DND-41 (cell line): ENCODE measurements around the gene SLC4A7.

ENCODE experiments used
- ATAC-seq: fragments of 200-7000 bp; cut with Tn5 transposase; 3 replicates; pipeline ENCODE4 v1.9.1; 2021; ENCODE audit warnings: low read depth; ENCODE audit not compliant: insufficient read depth
- DNase-seq: peaks from one replicate; pipeline ENCODE4 v3.0.0-alpha.2; 2020
- H2AFZ ChIP-seq: 2 replicates; pipeline ENCODE4 v1.6.0; 2012; ENCODE audit warnings: low read depth, low read length
- H3K27ac ChIP-seq: 2 replicates; pipeline ENCODE4 v1.5.1; 2012; ENCODE audit warnings: low read length, inconsistent platforms
- H3K27me3 ChIP-seq: fragments of 200-600 bp; sonication (generic); 2 replicates; pipeline ENCODE4 v1.6.0; 2012; ENCODE audit warnings: low read length, mild to moderate bottlenecking, inconsistent platforms; ENCODE audit not compliant: insufficient read depth, poor library complexity
- H3K36me3 ChIP-seq: 2 replicates; pipeline ENCODE4 v1.5.1; 2012; ENCODE audit warnings: low read length, inconsistent platforms; ENCODE audit not compliant: insufficient read depth
- H3K4me1 ChIP-seq: 2 replicates; pipeline ENCODE4 v1.5.1; 2012; ENCODE audit warnings: mild to moderate bottlenecking, low read length; ENCODE audit not compliant: insufficient read depth
- H3K4me2 ChIP-seq: 2 replicates; pipeline ENCODE4 v1.6.0; 2012; ENCODE audit warnings: mild to moderate bottlenecking, moderate library complexity, low read length, inconsistent platforms; ENCODE audit not compliant: insufficient read depth
- H3K4me3 ChIP-seq, 2 experiments: fragments of 200-600 bp in 1 of 2; shearing (Covaris generic) in 1 of 2; 2 replicates each; pipeline ENCODE4 v1.5.1; 2012 to 2016; ENCODE audit warnings: inconsistent platforms in 2 of 2, low read length in 2 of 2, mild to moderate bottlenecking in 2 of 2, low read depth in 1 of 2, moderate library complexity in 1 of 2
- H3K79me2 ChIP-seq: 2 replicates; pipeline ENCODE4 v1.6.0; 2012; ENCODE audit warnings: low read length, inconsistent platforms; ENCODE audit not compliant: insufficient read depth
- H3K9ac ChIP-seq: 2 replicates; pipeline ENCODE4 v1.6.0; 2012; ENCODE audit warnings: low read depth, mild to moderate bottlenecking, inconsistent platforms, low read length, moderate library complexity
- H3K9me3 ChIP-seq: 2 replicates; pipeline ENCODE4 v1.5.1; 2012; ENCODE audit warnings: low read length, moderate library complexity, mild to moderate bottlenecking, inconsistent platforms; ENCODE audit not compliant: insufficient read depth, severe bottlenecking
- H4K20me1 ChIP-seq: 2 replicates; pipeline ENCODE4 v1.6.0; 2012; ENCODE audit warnings: low read length; ENCODE audit not compliant: insufficient read depth
- EZH2 ChIP-seq: IDR thresholded peaks from 3 replicates; pipeline ENCODE4 v1.6.1; 2012; ENCODE audit warnings: borderline replicate concordance, low read depth, mild to moderate bottlenecking, moderate library complexity, low read length, inconsistent platforms; ENCODE audit not compliant: severe bottlenecking
- TF ChIP-seq, protein P1 (sequence below): IDR thresholded peaks from 2 replicates; pipeline ENCODE4 v1.5.1; 2012; ENCODE audit warnings: borderline replicate concordance, low read length, moderate library complexity, mild to moderate bottlenecking; ENCODE audit not compliant: poor library complexity, severe bottlenecking; ENCODE audit errors: extremely low read depth

Gene SLC4A7

GRCh38 chr3:27385504-27385903 lies 98.7 kb downstream of the SLC4A7 start:
- no peak for ATAC-seq
- H4K20me1 ChIP-seq: no peaks in the 10 kb centered on the region; the same call in 1 of the 2 replicates
- H3K27me3 ChIP-seq: no peaks in the 10 kb centered on the region
- no peaks in the 10 kb centered on the region for H3K4me1 ChIP-seq
- H3K9ac ChIP-seq: no peak overlapping the region
- H3K4me2 ChIP-seq: no peak overlapping the region
- no peak for DNase-seq
- no peaks in the 10 kb centered on the region for H3K9me3 ChIP-seq
- H3K27ac ChIP-seq: no peak overlapping the region
- TF ChIP-seq, protein P1, sequence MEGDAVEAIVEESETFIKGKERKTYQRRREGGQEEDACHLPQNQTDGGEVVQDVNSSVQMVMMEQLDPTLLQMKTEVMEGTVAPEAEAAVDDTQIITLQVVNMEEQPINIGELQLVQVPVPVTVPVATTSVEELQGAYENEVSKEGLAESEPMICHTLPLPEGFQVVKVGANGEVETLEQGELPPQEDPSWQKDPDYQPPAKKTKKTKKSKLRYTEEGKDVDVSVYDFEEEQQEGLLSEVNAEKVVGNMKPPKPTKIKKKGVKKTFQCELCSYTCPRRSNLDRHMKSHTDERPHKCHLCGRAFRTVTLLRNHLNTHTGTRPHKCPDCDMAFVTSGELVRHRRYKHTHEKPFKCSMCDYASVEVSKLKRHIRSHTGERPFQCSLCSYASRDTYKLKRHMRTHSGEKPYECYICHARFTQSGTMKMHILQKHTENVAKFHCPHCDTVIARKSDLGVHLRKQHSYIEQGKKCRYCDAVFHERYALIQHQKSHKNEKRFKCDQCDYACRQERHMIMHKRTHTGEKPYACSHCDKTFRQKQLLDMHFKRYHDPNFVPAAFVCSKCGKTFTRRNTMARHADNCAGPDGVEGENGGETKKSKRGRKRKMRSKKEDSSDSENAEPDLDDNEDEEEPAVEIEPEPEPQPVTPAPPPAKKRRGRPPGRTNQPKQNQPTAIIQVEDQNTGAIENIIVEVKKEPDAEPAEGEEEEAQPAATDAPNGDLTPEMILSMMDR: no peak
- TF ChIP-seq EZH2: no peak
- H3K36me3 ChIP-seq: peaks cover 74% of the 10 kb centered on the region
- no peak overlapping the region for H2AFZ ChIP-seq
- no peaks in the 10 kb centered on the region for H3K79me2 ChIP-seq
- H3K4me3 ChIP-seq: no peak overlapping the region

DNA sequence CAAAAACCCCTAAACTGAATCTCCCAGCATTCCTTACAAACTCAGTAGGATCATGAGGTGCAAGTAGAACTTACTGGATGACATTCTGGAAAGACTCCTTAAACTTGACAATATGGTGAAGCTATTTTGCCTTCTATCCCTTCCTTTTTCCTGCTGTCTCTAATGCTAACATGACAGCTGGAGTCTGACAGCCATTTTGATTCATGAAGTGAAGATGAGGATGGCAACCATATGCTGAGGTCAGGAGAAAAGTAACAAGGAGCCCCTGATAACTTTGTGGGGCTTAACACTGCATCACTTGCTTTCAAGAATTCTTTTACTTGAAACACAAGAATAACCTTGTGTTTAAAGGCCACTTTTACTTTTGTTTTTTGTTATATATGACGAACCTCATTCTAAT lies 100.0 kb downstream of the SLC4A7 start:
- H3K4me2 ChIP-seq: no peak overlapping the region
- H3K36me3 ChIP-seq: peaks cover 68% of the 10 kb centered on the region
- no peaks in the 10 kb centered on the region for H3K4me1 ChIP-seq
- H3K27me3 ChIP-seq: no peaks in the 10 kb centered on the region
- ATAC-seq (no peak), DNase-seq (no peak)
- TF ChIP-seq, protein P1: no peak
- TF ChIP-seq EZH2: no peak
- H3K79me2 ChIP-seq: no peaks in the 10 kb centered on the region
- no peaks in the 10 kb centered on the region; the same call in 1 of the 2 replicates for H4K20me1 ChIP-seq
- H2AFZ ChIP-seq: no peak overlapping the region
- no peak overlapping the region for H3K27ac ChIP-seq
- no peak overlapping the region for H3K9ac ChIP-seq
- no peaks in the 10 kb centered on the region for H3K9me3 ChIP-seq
- no peak overlapping the region for H3K4me3 ChIP-seq

DNA sequence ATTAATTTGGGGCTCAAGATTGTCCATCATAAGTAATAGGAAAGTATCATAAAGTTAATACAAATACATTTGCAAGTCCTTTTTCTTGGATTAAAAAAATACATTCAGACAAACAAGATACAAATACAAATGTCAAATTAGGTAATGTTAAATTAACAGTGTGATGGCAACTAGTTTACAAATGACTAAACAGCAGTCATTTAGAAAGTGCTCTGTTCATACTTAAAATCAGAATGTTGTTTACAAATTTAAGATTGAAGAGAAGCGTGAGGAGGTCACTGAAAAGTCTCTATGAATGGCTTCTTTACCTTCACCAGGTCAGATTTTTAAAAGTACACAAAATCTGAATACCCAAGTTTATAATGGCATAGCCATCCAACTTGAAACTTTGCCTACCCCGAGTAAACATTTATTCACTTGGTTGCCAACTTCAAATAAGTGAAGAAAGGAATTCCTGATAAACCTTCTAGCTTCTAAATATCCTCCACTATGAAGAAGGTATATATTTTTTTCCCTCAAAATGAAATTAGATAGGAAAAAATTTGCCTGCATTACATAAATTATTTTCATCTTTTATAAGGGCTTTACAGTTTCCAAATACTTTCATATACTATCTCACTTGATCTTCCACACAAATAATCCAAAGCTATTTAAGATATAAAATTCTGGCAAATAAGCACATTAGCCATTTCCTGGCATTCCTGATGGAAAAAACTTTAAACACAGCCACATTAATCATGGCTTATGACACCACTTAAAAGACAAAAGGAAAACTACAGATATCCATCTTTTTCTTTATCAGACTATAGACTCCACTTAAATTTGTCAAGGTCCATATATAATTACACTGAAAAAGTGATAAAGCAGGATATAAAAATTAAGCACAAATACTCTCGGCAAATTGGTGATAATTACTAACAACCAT lies 103.5 kb downstream of the SLC4A7 start:
- peaks cover 74% of the 10 kb centered on the region for H3K36me3 ChIP-seq
- TF ChIP-seq, protein P1: no peak
- no peak for TF ChIP-seq EZH2

More for the DNA sequence above, 103.5 kb downstream of the SLC4A7 start:
- Histone ChIP-seq H3K9me3 (no peaks in the 10 kb centered on the region), H3K27ac (no peak overlapping the region), H3K79me2 (no peaks in the 10 kb centered on the region), H3K27me3 (no peaks in the 10 kb centered on the region), H2AFZ (no peak overlapping the region), H3K9ac (no peak overlapping the region), H4K20me1 (no peaks in the 10 kb centered on the region; the same call in 1 of the 2 replicates), H3K4me2 (no peak overlapping the region), H3K4me3 (no peak overlapping the region), H3K4me1 (no peaks in the 10 kb centered on the region)
- DNase-seq (no peak), ATAC-seq (no peak)
